Effector memory CD4-positive, alpha-beta T cell (primary cell): ENCODE data around the gene FOXN3.

Experiments used
- DNase-seq, 3 donors: peaks; one replicate each; pipeline ENCODE4 v3.0.0-alpha.2; 2020
- H3K27ac ChIP-seq: 2 replicates; pipeline ENCODE4 v1.7.0; 2013; ENCODE audit warnings: mild to moderate bottlenecking, low read length, moderate library complexity; ENCODE audit not compliant: insufficient read depth, poor library complexity, severe bottlenecking
- H3K27me3 ChIP-seq: replicated peaks from 2 replicates; pipeline ENCODE4 v1.7.0; 2013; ENCODE audit warnings: mild to moderate bottlenecking, low read length; ENCODE audit not compliant: insufficient read depth, control insufficient read depth, poor library complexity, severe bottlenecking
- H3K36me3 ChIP-seq: 2 replicates; pipeline ENCODE4 v1.7.0; 2013; ENCODE audit warnings: mild to moderate bottlenecking, low read length, moderate library complexity; ENCODE audit not compliant: control insufficient read depth, insufficient read depth
- H3K4me1 ChIP-seq: 2 replicates; pipeline ENCODE4 v1.7.0; 2013; ENCODE audit warnings: low read length, mild to moderate bottlenecking; ENCODE audit not compliant: control insufficient read depth, insufficient read depth, poor library complexity, severe bottlenecking
- H3K4me3 ChIP-seq: 2 replicates; pipeline ENCODE4 v1.7.0; 2013; ENCODE audit warnings: low read length, low read depth, mild to moderate bottlenecking; ENCODE audit not compliant: insufficient read depth, poor library complexity, severe bottlenecking
- H3K9me3 ChIP-seq: 2 replicates; pipeline ENCODE4 v1.7.0; 2013; ENCODE audit warnings: mild to moderate bottlenecking, low read length, moderate library complexity; ENCODE audit not compliant: control insufficient read depth

The FOXN3 gene

GRCh38 chr14:89409961-89410360 lies 7.1 kb downstream of the FOXN3 start:
- H3K27me3 ChIP-seq = no peaks in the 10 kb centered on the region
- no peak overlapping the region for H3K4me3 ChIP-seq
- no peaks in the 10 kb centered on the region for H3K9me3 ChIP-seq
- no peaks in the 10 kb centered on the region for H3K36me3 ChIP-seq
- no peaks in the 10 kb centered on the region for H3K4me1 ChIP-seq
- no peak overlapping the region for H3K27ac ChIP-seq
- DNase-seq = no peak

- Histone ChIP-seq H3K4me1 (no peaks in the 10 kb centered on the region), H3K9me3 (no peaks in the 10 kb centered on the region), H3K4me3 (no peak overlapping the region), H3K36me3 (no peaks in the 10 kb centered on the region), H3K27me3 (no peaks in the 10 kb centered on the region), H3K27ac (no peak overlapping the region)
- DNase-seq = no peak
Measured at GRCh38 chr14:89408907-89409700, 7.9 kb downstream of the FOXN3 start.

GRCh38 chr14:89407856-89408255 lies 9.2 kb downstream of the FOXN3 start:
- Histone ChIP-seq H3K9me3 (no peaks in the 10 kb centered on the region), H3K27ac (no peak overlapping the region), H3K36me3 (no peaks in the 10 kb centered on the region), H3K4me3 (no peak overlapping the region), H3K4me1 (no peaks in the 10 kb centered on the region), H3K27me3 (no peaks in the 10 kb centered on the region)
- DNase-seq = no peak

GRCh38 chr14:89406941-89407340 lies 10.1 kb downstream of the FOXN3 start:
- H3K36me3 ChIP-seq = no peaks in the 10 kb centered on the region
- H3K4me1 ChIP-seq = no peaks in the 10 kb centered on the region
- no peak for DNase-seq
- H3K27me3 ChIP-seq = no peaks in the 10 kb centered on the region
- H3K27ac ChIP-seq = no peak overlapping the region
- H3K4me3 ChIP-seq = no peak overlapping the region
- H3K9me3 ChIP-seq = no peaks in the 10 kb centered on the region

GRCh38 chr14:89406361-89406760 lies 10.7 kb downstream of the FOXN3 start:
- Histone ChIP-seq H3K27me3 (no peaks in the 10 kb centered on the region), H3K36me3 (peaks cover 2% of the 10 kb centered on the region), H3K9me3 (no peaks in the 10 kb centered on the region), H3K27ac (no peak overlapping the region), H3K4me3 (no peak overlapping the region), H3K4me1 (no peaks in the 10 kb centered on the region)
- no peak for DNase-seq

- no peaks in the 10 kb centered on the region for H3K4me1 ChIP-seq
- no peak overlapping the region for H3K4me3 ChIP-seq
- DNase-seq = no peak
- no peak overlapping the region for H3K27ac ChIP-seq
- H3K36me3 ChIP-seq = peaks cover 4% of the 10 kb centered on the region
- no peaks in the 10 kb centered on the region for H3K27me3 ChIP-seq
- no peaks in the 10 kb centered on the region for H3K9me3 ChIP-seq
Measured at GRCh38 chr14:89405712-89406111, 11.3 kb downstream of the FOXN3 start.

GRCh38 chr14:89402363-89402762 lies 14.7 kb downstream of the FOXN3 start:
- DNase-seq = no peak
- H3K27me3 ChIP-seq = no peaks in the 10 kb centered on the region
- peaks cover 4% of the 10 kb centered on the region for H3K36me3 ChIP-seq
- no peak overlapping the region for H3K4me3 ChIP-seq
- H3K27ac ChIP-seq = no peak overlapping the region
- no peaks in the 10 kb centered on the region for H3K9me3 ChIP-seq
- no peaks in the 10 kb centered on the region for H3K4me1 ChIP-seq

GRCh38 chr14:89401761-89402160 lies 15.3 kb downstream of the FOXN3 start:
- H3K27ac ChIP-seq = no peak overlapping the region
- no peak for DNase-seq
- no peaks in the 10 kb centered on the region for H3K9me3 ChIP-seq
- H3K27me3 ChIP-seq = no peaks in the 10 kb centered on the region
- H3K36me3 ChIP-seq = peaks cover 4% of the 10 kb centered on the region
- no peaks in the 10 kb centered on the region for H3K4me1 ChIP-seq
- H3K4me3 ChIP-seq = no peak overlapping the region

GRCh38 chr14:89401241-89401640 lies 15.8 kb downstream of the FOXN3 start:
- H3K27ac ChIP-seq = no peak overlapping the region
- no peaks in the 10 kb centered on the region for H3K4me1 ChIP-seq
- H3K36me3 ChIP-seq = peaks cover 4% of the 10 kb centered on the region

GRCh38 chr14:89400529-89400928 lies 16.5 kb downstream of the FOXN3 start:
- no peak overlapping the region for H3K4me3 ChIP-seq
- H3K27me3 ChIP-seq = no peaks in the 10 kb centered on the region
- no peak for DNase-seq
- H3K9me3 ChIP-seq = no peaks in the 10 kb centered on the region
- no peaks in the 10 kb centered on the region for H3K4me1 ChIP-seq
- H3K36me3 ChIP-seq = peaks cover 4% of the 10 kb centered on the region
- H3K27ac ChIP-seq = no peak overlapping the region

More at GRCh38 chr14:89401241-89401640, 15.8 kb downstream of the FOXN3 start:
- DNase-seq = no peak
- H3K27me3 ChIP-seq = no peaks in the 10 kb centered on the region
- no peaks in the 10 kb centered on the region for H3K9me3 ChIP-seq
- H3K4me3 ChIP-seq = no peak overlapping the region
